Left lobe of liver (tissue), 2 donors: ENCODE measurements around the gene ZNF597. TPM values are rescaled to one million over a fixed set of nuclear protein-coding genes. Genes with fewer than 3 reads are reported as not detected.

Experiments
- ATAC-seq: fragments of 200-7000 bp; cut with Tn5 transposase; one replicate; pipeline ENCODE4 v1.9.1; 2020; ENCODE audit warnings: mild to moderate bottlenecking, moderate library complexity
- DNase-seq: peaks from one replicate; pipeline ENCODE4 v3.0.0-alpha.2; 2020; ENCODE audit warnings: low spot score
- total RNA-seq: library from RNA; stranded (reverse); gene quantifications from one replicate; pipeline ENCODE4 v1.2.1, GENCODE V29; 2021
- donor health status: DM: no; HTN: no; CAD: no; lungs with moderate emphysema.
- donor health status: DM: no; HTN: yes; CAD: no.

The ZNF597 gene
- 0.91 TPM for total RNA-seq

- DNase-seq (peak; percentile 85), ATAC-seq (peak; percentile 97)
These were observed at the start of gene ZNF597, which contains the start of gene NAA60 for GRCh38 chr16:3443108-3444031. Gene ZNF597 (minus strand): TSS chr16:3443504. CDS start chr16:3443153, 351 bp downstream. Gene NAA60 (plus strand): TSS chr16:3443680. CDS start chr16:3476228, 32,548 bp downstream.

GRCh38 chr16:3492356-3492755 lies 49.1 kb upstream of the ZNF597 start:
- DNase-seq (no peak), ATAC-seq (no peak)

- DNase-seq (peak; percentile 69), ATAC-seq (peak; percentile 65)
These were observed 47.8 kb upstream of the ZNF597 start for GRCh38 chr16:3490911-3491629.

- no peak for ATAC-seq
- DNase-seq, result no peak
These were observed 45.5 kb upstream of the ZNF597 start for GRCh38 chr16:3488801-3489200.

GRCh38 chr16:3487521-3488410 lies 44.5 kb upstream of the ZNF597 start:
- peak; percentile 4 for ATAC-seq
- DNase-seq, result no peak

- ATAC-seq, result no peak
- DNase-seq, result no peak
These were observed 43.4 kb upstream of the ZNF597 start for GRCh38 chr16:3486506-3487215.

- ATAC-seq (no peak), DNase-seq (no peak)
These were observed 42.7 kb upstream of the ZNF597 start for GRCh38 chr16:3485821-3486505.

GRCh38 chr16:3485097-3485745 lies 41.9 kb upstream of the ZNF597 start:
- ATAC-seq, result no peak
- no peak for DNase-seq

GRCh38 chr16:3484318-3485096 lies 41.2 kb upstream of the ZNF597 start:
- DNase-seq (no peak), ATAC-seq (no peak)

GRCh38 chr16:3482659-3483241 lies 39.4 kb upstream of the ZNF597 start:
- DNase-seq, result no peak
- ATAC-seq, result no peak

- ATAC-seq (peak; percentile 7), DNase-seq (no peak)
These were observed 38.7 kb upstream of the ZNF597 start for GRCh38 chr16:3481696-3482658.

- DNase-seq (no peak), ATAC-seq (no peak)
These were observed 37.8 kb upstream of the ZNF597 start for GRCh38 chr16:3480901-3481695.

GRCh38 chr16:3479654-3480216 lies 36.4 kb upstream of the ZNF597 start:
- DNase-seq (no peak), ATAC-seq (no peak)

- ATAC-seq, result no peak
These were observed 35.1 kb upstream of the ZNF597 start for GRCh38 chr16:3478242-3478925.

GRCh38 chr16:3476409-3476808 lies 33.1 kb upstream of the ZNF597 start:
- ATAC-seq, result no peak
- no peak for DNase-seq

More at GRCh38 chr16:3478242-3478925, 35.1 kb upstream of the ZNF597 start:
- no peak for DNase-seq
